Measurements from ENCODE around the gene L3MBTL4.
"Not testable (repeated sequence)": the region's sequence is repeated elsewhere in the genome, so short reads cannot be mapped to it uniquely, and the experiment has no call there.

The L3MBTL4 gene

GRCh38 chr18:6202861-6203260 lies 211.8 kb downstream of the L3MBTL4 start:
- no peak for TF ChIP-seq CTCF (IDR thresholded peaks at IDR 0.05; ENCODE audit: control extremely low read depth, extremely low read depth, low read depth, missing control alignments)
- no peak for DNase-seq (ENCODE audit: extremely low spot score)
- POLR2A ChIA-PET, result no interaction called here
- CTCF ChIA-PET, result interaction anchor here (1.0 to 1.7 kb wide), 4 partner anchors 11 to 126 kb away, joined by 3 to 7 read pairs (median 3); no protein-coding TSS in a partner anchor

GRCh38 chr18:6200204-6200774 lies 214.4 kb downstream of the L3MBTL4 start:
- no peak for DNase-seq (ENCODE audit: extremely low spot score)
- ChIA-PET POLR2A (no interaction called here), CTCF (interaction anchor here (1.1 to 2.0 kb wide), 4 partner anchors 10 to 321 kb away, joined by 3 to 4 read pairs (median 3); no protein-coding TSS in a partner anchor)
- TF ChIP-seq CTCF (IDR thresholded peaks at IDR 0.05; ENCODE audit: control extremely low read depth, extremely low read depth, low read depth, missing control alignments), result no peak

GRCh38 chr18:6199777-6200176 lies 214.9 kb downstream of the L3MBTL4 start:
- CTCF ChIA-PET, result interaction anchor here (0.6 to 2.0 kb wide), 6 partner anchors 8 to 322 kb away, joined by 3 to 5 read pairs (median 3); no protein-coding TSS in a partner anchor

GRCh38 chr18:6198585-6198984 lies 216.1 kb downstream of the L3MBTL4 start:
- no peak for DNase-seq (ENCODE audit: extremely low spot score)
- ChIA-PET CTCF (interaction anchor here (0.7 to 2.0 kb wide), 6 partner anchors 9 to 330 kb away, joined by 3 to 5 read pairs (median 3); no protein-coding TSS in a partner anchor), POLR2A (no interaction called here)
- TF ChIP-seq CTCF (IDR thresholded peaks at IDR 0.05; ENCODE audit: control extremely low read depth, extremely low read depth, low read depth, missing control alignments), result no peak

More at GRCh38 chr18:6199777-6200176, 214.9 kb downstream of the L3MBTL4 start:
- TF ChIP-seq CTCF (IDR thresholded peaks at IDR 0.05; ENCODE audit: control extremely low read depth, extremely low read depth, low read depth, missing control alignments), result no peak
- POLR2A ChIA-PET, result no interaction called here
- DNase-seq (ENCODE audit: extremely low spot score), result no peak

GRCh38 chr18:6194640-6195039 lies 220.1 kb downstream of the L3MBTL4 start:
- no peak for DNase-seq (ENCODE audit: extremely low spot score)
- CTCF ChIA-PET, result interaction anchor here (0.8 to 1.9 kb wide), 4 partner anchors 8 to 25 kb away, joined by 3 to 4 read pairs (median 3); no protein-coding TSS in a partner anchor
- POLR2A ChIA-PET, result no interaction called here
- TF ChIP-seq CTCF (IDR thresholded peaks at IDR 0.05; ENCODE audit: control extremely low read depth, extremely low read depth, low read depth, missing control alignments), result no peak

GRCh38 chr18:6185782-6186181 lies 228.9 kb downstream of the L3MBTL4 start:
- DNase-seq (ENCODE audit: extremely low spot score); CTCF ChIA-PET; POLR2A ChIA-PET: not testable (repeated sequence)

GRCh38 chr18:6174983-6175745 lies 239.5 kb downstream of the L3MBTL4 start:
- ChIA-PET POLR2A (no interaction called here), CTCF (no interaction called here)
- DNase-seq (ENCODE audit: extremely low spot score), result no peak
- TF ChIP-seq CTCF (IDR thresholded peaks at IDR 0.05; ENCODE audit: control extremely low read depth, extremely low read depth, low read depth, missing control alignments), result no peak
